T-helper 1 cell treated with Interleukin-12 subunit alpha and Interleukin-12 subunit beta and Interleukin-4 antibody, amounts not matched to agents 30 μg/mL and 1 μg/mL, for 36 hours (primary cell): ENCODE measurements around the gene PCBD1.

Source experiments
- H3K27ac Mint-ChIP-seq: one replicate; pipeline ENCODE4 v1.8.0; 2021; ENCODE audit warnings: mild to moderate bottlenecking, mixed read lengths
- H3K27me3 Mint-ChIP-seq: one replicate; pipeline ENCODE4 v1.8.0; 2021; ENCODE audit warnings: low read depth, mixed read lengths
- H3K36me3 Mint-ChIP-seq: one replicate; pipeline ENCODE4 v1.8.0; 2021; ENCODE audit warnings: low read depth, mixed read lengths
- H3K4me1 Mint-ChIP-seq: one replicate; pipeline ENCODE4 v1.8.0; 2021; ENCODE audit warnings: low read depth, mixed read lengths
- H3K4me3 Mint-ChIP-seq: one replicate; pipeline ENCODE4 v1.8.0; 2021; ENCODE audit warnings: mild to moderate bottlenecking, moderate library complexity, mixed read lengths
- H3K9me3 Mint-ChIP-seq: one replicate; pipeline ENCODE4 v1.8.0; 2021; ENCODE audit warnings: mixed read lengths

Gene PCBD1

GRCh38 chr10:70847659-70848360 is 40.6 kb downstream of the PCBD1 start:
- H3K4me1 Mint-ChIP-seq: peaks cover 2% of the 10 kb centered on the region
- peaks cover 9% of the 10 kb centered on the region for H3K36me3 Mint-ChIP-seq
- no peaks in the 10 kb centered on the region for H3K27me3 Mint-ChIP-seq
- H3K9me3 Mint-ChIP-seq: no peaks in the 10 kb centered on the region
- H3K27ac Mint-ChIP-seq: no peak overlapping the region
- no peak overlapping the region for H3K4me3 Mint-ChIP-seq

GRCh38 chr10:70846795-70847194 is 41.6 kb downstream of the PCBD1 start:
- Mint-ChIP-seq H3K27ac (no peak overlapping the region), H3K4me1 (peaks cover 2% of the 10 kb centered on the region), H3K4me3 (no peak overlapping the region), H3K36me3 (peaks cover 9% of the 10 kb centered on the region), H3K9me3 (no peaks in the 10 kb centered on the region), H3K27me3 (no peaks in the 10 kb centered on the region)

- H3K27ac Mint-ChIP-seq: no peak overlapping the region
Measured at GRCh38 chr10:70845816-70846215, 42.5 kb downstream of the PCBD1 start.

GRCh38 chr10:70845256-70845655 is 43.1 kb downstream of the PCBD1 start:
- Mint-ChIP-seq H3K9me3 (no peaks in the 10 kb centered on the region), H3K27me3 (no peaks in the 10 kb centered on the region), H3K4me3 (no peak overlapping the region), H3K27ac (no peak overlapping the region), H3K4me1 (peaks cover 2% of the 10 kb centered on the region), H3K36me3 (peaks cover 10% of the 10 kb centered on the region)

More at GRCh38 chr10:70845816-70846215, 42.5 kb downstream of the PCBD1 start:
- peaks cover 9% of the 10 kb centered on the region for H3K36me3 Mint-ChIP-seq
- H3K9me3 Mint-ChIP-seq: no peaks in the 10 kb centered on the region
- H3K4me1 Mint-ChIP-seq: peaks cover 2% of the 10 kb centered on the region
- H3K4me3 Mint-ChIP-seq: no peak overlapping the region
- H3K27me3 Mint-ChIP-seq: no peaks in the 10 kb centered on the region

GRCh38 chr10:70843776-70844489 is 44.4 kb downstream of the PCBD1 start:
- H3K27ac Mint-ChIP-seq: no peak overlapping the region
- no peaks in the 10 kb centered on the region for H3K9me3 Mint-ChIP-seq
- H3K36me3 Mint-ChIP-seq: peaks cover 11% of the 10 kb centered on the region
- no peak overlapping the region for H3K4me3 Mint-ChIP-seq
- H3K27me3 Mint-ChIP-seq: no peaks in the 10 kb centered on the region
- no peaks in the 10 kb centered on the region for H3K4me1 Mint-ChIP-seq

- Mint-ChIP-seq H3K9me3 (no peaks in the 10 kb centered on the region), H3K36me3 (peaks cover 10% of the 10 kb centered on the region), H3K27ac (no peak overlapping the region), H3K4me1 (no peaks in the 10 kb centered on the region), H3K4me3 (no peak overlapping the region), H3K27me3 (no peaks in the 10 kb centered on the region)
Measured at GRCh38 chr10:70843333-70843732, 45.0 kb downstream of the PCBD1 start.

GRCh38 chr10:70840836-70841235 is 47.5 kb downstream of the PCBD1 start:
- Mint-ChIP-seq H3K27ac (no peak overlapping the region), H3K9me3 (peaks cover 7% of the 10 kb centered on the region), H3K36me3 (peaks cover 13% of the 10 kb centered on the region), H3K27me3 (no peaks in the 10 kb centered on the region), H3K4me3 (no peak overlapping the region), H3K4me1 (peaks cover 2% of the 10 kb centered on the region)

- H3K4me1 Mint-ChIP-seq: peaks cover 8% of the 10 kb centered on the region
- no peak overlapping the region for H3K4me3 Mint-ChIP-seq
- H3K9me3 Mint-ChIP-seq: peaks cover 7% of the 10 kb centered on the region
- H3K27me3 Mint-ChIP-seq: no peaks in the 10 kb centered on the region
- peaks cover 13% of the 10 kb centered on the region for H3K36me3 Mint-ChIP-seq
- H3K27ac Mint-ChIP-seq: no peak overlapping the region
Measured at GRCh38 chr10:70838270-70838805, 50.0 kb downstream of the PCBD1 start.

- H3K27me3 Mint-ChIP-seq: no peaks in the 10 kb centered on the region
- no peak overlapping the region for H3K27ac Mint-ChIP-seq
- H3K4me1 Mint-ChIP-seq: peaks cover 14% of the 10 kb centered on the region
- no peak overlapping the region for H3K4me3 Mint-ChIP-seq
- H3K9me3 Mint-ChIP-seq: peaks cover 7% of the 10 kb centered on the region
- peaks cover 12% of the 10 kb centered on the region for H3K36me3 Mint-ChIP-seq
Measured at GRCh38 chr10:70837660-70838059, 50.7 kb downstream of the PCBD1 start.

GRCh38 chr10:70836319-70836718 is 52.0 kb downstream of the PCBD1 start:
- Mint-ChIP-seq H3K27me3 (no peaks in the 10 kb centered on the region), H3K9me3 (peaks cover 7% of the 10 kb centered on the region), H3K4me3 (no peak overlapping the region), H3K27ac (no peak overlapping the region), H3K4me1 (peaks cover 15% of the 10 kb centered on the region), H3K36me3 (peaks cover 12% of the 10 kb centered on the region)

GRCh38 chr10:70834441-70835151 is 53.8 kb downstream of the PCBD1 start:
- Mint-ChIP-seq H3K27ac (no peak overlapping the region), H3K4me1 (peaks cover 15% of the 10 kb centered on the region), H3K4me3 (no peak overlapping the region), H3K9me3 (peaks cover 7% of the 10 kb centered on the region), H3K36me3 (peaks cover 9% of the 10 kb centered on the region), H3K27me3 (no peaks in the 10 kb centered on the region)

- Mint-ChIP-seq H3K36me3 (peaks cover 9% of the 10 kb centered on the region), H3K4me3 (no peak overlapping the region), H3K9me3 (peaks cover 7% of the 10 kb centered on the region), H3K27ac (no peak overlapping the region), H3K27me3 (no peaks in the 10 kb centered on the region), H3K4me1 (peaks cover 15% of the 10 kb centered on the region)
Measured at GRCh38 chr10:70834021-70834420, 54.3 kb downstream of the PCBD1 start.

- H3K4me1 Mint-ChIP-seq: peaks cover 15% of the 10 kb centered on the region
- peaks cover 7% of the 10 kb centered on the region for H3K9me3 Mint-ChIP-seq
- no peak overlapping the region for H3K27ac Mint-ChIP-seq
- no peaks in the 10 kb centered on the region for H3K27me3 Mint-ChIP-seq
- peaks cover 9% of the 10 kb centered on the region for H3K36me3 Mint-ChIP-seq
- no peak overlapping the region for H3K4me3 Mint-ChIP-seq
Measured at GRCh38 chr10:70833601-70834000, 54.8 kb downstream of the PCBD1 start.
